HG03139 (cell line): Measurements from ENCODE around the gene IGFLR1.

Experiments
- ATAC-seq: cut with Tn5 transposase; IDR thresholded peaks from one replicate; pipeline ENCODE4 v1.9.1; 2021; ENCODE audit not compliant: unreplicated experiment

IGFLR1 gene

DNA sequence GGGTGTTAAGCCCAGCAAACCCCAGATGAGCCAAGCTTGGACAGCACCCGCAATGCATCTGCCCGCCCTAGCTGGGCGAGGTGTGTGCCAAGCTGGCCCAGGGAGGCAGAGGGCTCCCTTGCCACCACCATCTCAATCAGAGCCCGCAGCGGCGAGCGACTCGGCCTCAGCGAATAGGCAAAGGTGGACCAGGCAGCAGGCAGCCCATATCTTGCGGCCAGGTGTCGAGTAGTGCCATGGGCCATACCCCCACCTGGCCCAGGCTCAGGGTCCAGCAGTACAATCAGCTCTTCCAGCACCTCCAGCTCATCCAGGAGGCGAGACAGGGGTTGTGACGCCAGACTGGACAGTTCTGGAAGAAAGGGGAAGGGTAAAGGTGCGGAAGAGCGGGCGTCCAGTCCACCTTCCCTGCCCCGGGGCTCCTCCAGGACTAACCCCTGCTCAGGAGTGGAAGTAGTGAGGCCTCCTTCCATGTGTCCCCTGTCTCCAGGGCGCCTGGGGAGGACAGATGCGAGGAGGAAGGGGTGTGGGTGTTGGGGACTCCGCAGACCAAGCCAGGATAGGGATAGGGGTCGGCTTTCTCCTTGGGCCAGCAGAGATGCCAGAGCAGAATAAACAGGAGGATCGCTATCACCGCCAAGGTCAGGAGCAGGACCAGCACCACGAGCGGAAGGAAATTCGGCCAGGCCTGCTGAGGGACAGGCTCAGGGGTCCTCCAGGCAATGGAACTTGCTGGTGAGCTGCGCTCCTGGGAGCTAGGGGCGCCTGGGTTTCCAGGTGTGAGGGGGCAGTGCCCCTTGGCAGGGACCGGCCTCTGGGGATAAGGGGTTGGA is 2.8 kb downstream of the IGFLR1 start:
- no peak for ATAC-seq

DNA sequence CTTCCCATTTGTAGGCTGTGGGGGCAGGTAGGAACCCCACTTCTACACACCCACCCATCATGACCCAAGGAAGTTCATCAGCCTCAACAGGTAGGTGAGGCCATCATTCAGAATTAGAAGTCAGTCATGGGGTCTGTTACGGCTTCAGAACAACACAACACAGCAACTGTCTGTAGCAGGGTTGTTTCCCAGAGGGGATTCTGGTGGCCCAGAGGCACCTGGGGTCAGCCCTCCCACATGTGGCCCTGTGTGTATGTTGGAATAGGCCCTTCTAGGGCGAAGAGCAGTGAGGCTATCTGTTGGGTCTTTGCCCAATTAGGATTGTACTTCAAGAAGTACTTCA is 3.4 kb downstream of the IGFLR1 start:
- ATAC-seq = no peak

GRCh38 chr19:35738021-35738886 is 4.0 kb downstream of the IGFLR1 start:
- ATAC-seq = no peak

GRCh38 chr19:35736913-35737886 is 5.1 kb downstream of the IGFLR1 start:
- no peak for ATAC-seq

DNA sequence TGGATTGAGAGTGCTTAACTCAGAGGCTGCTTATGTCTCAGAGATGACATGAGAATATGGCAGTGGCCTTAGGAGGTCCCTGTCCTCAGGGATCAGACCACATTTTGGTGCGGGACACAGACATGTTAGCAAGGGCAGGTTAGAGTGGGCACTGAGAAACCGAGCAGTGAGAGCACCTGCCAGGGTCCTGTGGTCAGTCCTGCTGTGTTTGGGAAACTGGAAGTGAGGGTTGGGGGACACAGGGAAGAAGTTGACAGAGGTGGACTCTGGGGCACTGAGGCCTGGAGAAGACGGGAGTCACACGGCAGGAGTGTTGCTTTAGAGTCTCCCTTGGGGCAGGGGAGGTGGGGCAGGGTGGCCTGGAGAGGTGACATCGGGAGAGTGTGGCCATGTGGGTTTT is 7.4 kb downstream of the IGFLR1 start:
- ATAC-seq = no peak

- ATAC-seq = no peak
Observed at GRCh38 chr19:35734273-35734672, 8.0 kb downstream of the IGFLR1 start.

DNA sequence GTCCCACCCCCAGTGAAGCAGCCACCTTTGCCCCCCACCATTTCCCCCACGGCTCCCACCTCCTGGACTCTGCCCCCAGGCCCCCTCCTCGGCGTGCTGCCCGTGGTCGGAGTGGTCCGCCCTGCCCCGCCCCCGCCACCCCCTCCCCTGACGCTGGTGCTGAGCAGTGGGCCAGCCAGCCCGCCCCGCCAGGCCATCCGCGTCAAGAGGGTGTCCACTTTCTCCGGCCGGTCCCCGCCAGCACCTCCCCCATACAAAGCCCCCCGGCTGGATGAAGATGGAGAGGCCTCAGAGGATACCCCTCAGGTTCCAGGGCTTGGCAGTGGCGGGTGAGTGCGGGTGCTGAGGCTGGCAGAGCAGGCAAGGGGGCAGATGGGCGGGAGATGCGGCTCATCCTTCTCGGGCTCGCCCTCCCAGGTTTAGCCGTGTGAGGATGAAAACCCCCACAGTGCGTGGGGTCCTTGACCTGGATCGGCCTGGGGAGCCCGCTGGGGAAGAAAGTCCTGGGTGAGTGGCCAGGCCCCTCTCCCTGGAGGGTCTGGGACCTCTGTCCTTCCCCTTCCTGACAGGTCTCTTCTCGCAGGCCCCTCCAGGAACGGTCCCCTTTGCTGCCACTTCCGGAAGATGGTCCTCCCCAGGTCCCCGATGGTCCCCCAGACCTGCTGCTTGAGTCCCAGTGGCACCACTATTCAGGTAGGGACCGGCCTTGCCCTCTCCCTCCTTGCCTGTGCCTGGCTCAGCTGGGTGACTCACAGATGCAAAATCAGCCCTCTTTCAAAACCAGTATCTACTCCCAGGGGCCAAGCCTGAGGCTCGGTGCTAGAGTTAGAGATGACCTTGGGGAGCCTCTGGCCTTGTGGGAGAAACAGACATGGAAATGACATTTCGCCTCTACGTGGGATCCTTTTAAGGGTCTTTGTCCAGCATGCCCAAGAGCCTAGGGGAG is 8.8 kb downstream of the IGFLR1 start:
- no peak for ATAC-seq

GRCh38 chr19:35732540-35733179 is 9.6 kb downstream of the IGFLR1 start:
- no peak for ATAC-seq

GRCh38 chr19:35731779-35732405 is 10.4 kb downstream of the IGFLR1 start:
- ATAC-seq = no peak

GRCh38 chr19:35731353-35731752 is 10.9 kb downstream of the IGFLR1 start:
- ATAC-seq = no peak

- ATAC-seq = no peak
Observed at GRCh38 chr19:35730326-35730725, 11.9 kb downstream of the IGFLR1 start.

DNA sequence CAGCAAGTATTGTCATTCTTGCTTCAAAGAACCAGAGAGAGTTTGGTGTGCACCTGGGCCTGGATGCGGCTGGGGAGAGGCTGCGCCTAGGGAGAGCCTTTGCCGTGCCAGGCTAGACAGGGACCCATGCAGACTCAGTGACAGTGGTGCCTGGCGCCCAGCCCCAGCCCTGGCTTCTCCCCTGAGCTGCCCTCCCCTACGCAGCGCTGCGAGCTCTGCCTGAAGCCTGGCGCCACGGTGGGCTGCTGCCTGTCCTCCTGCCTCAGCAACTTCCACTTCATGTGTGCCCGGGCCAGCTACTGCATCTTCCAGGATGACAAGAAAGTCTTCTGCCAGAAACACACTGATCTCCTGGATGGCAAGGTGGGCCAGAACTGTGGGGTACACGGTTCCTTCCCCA is 12.5 kb downstream of the IGFLR1 start:
- ATAC-seq = no peak

DNA sequence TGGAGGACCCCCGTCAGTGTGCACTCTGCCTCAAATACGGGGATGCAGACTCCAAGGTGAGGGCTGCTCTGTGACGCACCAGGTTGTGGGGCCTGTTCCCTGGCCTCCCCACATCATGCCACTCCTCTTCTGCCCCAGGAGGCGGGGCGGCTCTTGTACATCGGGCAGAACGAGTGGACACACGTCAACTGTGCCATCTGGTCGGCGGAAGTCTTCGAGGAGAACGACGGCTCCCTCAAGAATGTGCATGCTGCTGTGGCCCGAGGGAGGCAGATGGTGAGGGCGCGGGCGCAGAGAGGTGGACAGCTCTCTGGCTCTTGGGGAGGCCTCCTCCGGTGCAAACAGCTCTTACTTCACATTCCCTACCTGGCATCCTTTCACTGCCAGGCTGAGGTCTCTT is 13.2 kb downstream of the IGFLR1 start:
- no peak for ATAC-seq

GRCh38 chr19:35727956-35728706 is 14.1 kb downstream of the IGFLR1 start:
- no peak for ATAC-seq

DNA sequence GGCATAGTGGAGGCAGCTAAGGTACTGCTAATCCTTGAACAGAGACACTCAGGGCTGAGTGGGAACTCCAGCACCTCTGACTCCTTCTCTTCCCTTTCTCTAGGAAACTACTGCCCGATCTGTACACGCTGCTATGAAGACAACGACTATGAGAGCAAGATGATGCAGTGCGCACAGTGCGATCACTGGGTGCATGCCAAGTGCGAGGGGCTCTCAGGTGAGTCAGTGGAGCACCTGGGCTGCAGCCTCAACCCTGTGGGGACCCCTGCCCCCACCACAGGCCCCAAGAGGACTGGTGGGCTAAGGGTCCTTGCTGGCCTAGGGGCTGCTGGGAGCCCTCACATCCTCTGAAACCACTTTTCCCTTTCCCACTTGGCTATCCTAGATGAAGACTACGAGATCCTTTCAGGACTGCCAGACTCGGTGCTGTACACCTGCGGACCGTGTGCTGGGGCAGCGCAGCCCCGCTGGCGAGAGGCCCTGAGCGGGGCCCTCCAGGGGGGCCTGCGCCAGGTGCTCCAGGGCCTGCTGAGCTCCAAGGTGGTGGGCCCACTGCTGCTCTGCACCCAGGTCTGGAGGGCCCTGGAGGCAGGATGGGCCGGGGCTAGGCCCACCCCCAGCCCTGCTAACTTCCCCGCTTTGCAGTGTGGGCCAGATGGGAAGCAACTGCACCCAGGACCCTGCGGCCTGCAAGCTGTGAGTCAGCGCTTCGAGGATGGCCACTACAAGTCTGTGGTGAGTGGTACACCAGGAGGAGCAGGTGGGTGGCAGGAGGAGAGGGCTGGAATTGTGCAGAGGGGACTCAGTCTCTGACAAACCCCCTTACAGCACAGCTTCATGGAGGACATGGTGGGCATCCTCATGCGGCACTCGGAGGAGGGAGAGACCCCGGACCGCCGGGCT is 14.9 kb downstream of the IGFLR1 start:
- ATAC-seq = no peak

GRCh38 chr19:35725216-35725861 is 16.9 kb downstream of the IGFLR1 start:
- no peak for ATAC-seq

GRCh38 chr19:35724560-35724959 is 17.7 kb downstream of the IGFLR1 start:
- no peak for ATAC-seq
